Neuron (in vitro differentiated cells): ENCODE results near the gene DKK1.
A peak's percentile ranks its signal among the peaks of the same experiment; 100 is the strongest.

Experiments
- H2AFZ ChIP-seq: one replicate; pipeline ENCODE4 v1.6.1; 2013; ENCODE audit warnings: low read depth, mild to moderate bottlenecking, inconsistent platforms, low read length, moderate library complexity
- H3K27me3 ChIP-seq: one replicate; pipeline ENCODE4 v1.6.1; 2013; ENCODE audit warnings: low read length; ENCODE audit not compliant: insufficient read depth
- H3K36me3 ChIP-seq: one replicate; pipeline ENCODE4 v1.6.1; 2013; ENCODE audit warnings: low read length; ENCODE audit not compliant: insufficient read depth
- H3K4me1 ChIP-seq: one replicate; pipeline ENCODE4 v1.6.1; 2013; ENCODE audit warnings: low read length; ENCODE audit not compliant: insufficient read depth
- H3K4me3 ChIP-seq: 2 replicates; pipeline ENCODE4 v1.5.1; 2013; ENCODE audit warnings: mild to moderate bottlenecking, low read length, moderate library complexity
- H3K9me3 ChIP-seq: one replicate; pipeline ENCODE4 v1.6.1; 2013; ENCODE audit warnings: low read length

The DKK1 gene

DNA sequence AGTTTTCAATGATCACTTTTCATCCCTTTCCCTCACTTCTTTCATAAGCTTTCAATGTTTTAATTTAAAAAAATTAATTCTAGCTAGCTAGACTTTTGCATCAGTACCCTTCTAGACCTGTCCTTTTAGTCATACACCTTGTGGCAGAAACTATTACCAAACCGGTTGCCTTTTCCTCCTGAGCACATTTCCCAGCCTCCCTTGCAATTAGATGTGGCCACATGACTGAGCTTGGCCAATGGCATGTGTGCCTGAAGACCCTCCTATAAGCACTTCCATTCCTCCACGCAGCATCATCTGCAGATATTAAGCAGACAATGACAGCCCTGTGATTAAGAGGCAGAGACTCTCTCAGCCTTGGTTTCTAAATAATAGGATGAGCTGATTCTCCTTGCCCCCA is 12.3 kb downstream of the DKK1 start:
- H3K36me3 ChIP-seq, result no peaks in the 10 kb centered on the region
- no peak overlapping the region for H3K4me3 ChIP-seq
- peaks cover 1% of the 10 kb centered on the region for H3K4me1 ChIP-seq
- no peak overlapping the region for H2AFZ ChIP-seq
- H3K27me3 ChIP-seq, result no peaks in the 10 kb centered on the region
- no peaks in the 10 kb centered on the region for H3K9me3 ChIP-seq

DNA sequence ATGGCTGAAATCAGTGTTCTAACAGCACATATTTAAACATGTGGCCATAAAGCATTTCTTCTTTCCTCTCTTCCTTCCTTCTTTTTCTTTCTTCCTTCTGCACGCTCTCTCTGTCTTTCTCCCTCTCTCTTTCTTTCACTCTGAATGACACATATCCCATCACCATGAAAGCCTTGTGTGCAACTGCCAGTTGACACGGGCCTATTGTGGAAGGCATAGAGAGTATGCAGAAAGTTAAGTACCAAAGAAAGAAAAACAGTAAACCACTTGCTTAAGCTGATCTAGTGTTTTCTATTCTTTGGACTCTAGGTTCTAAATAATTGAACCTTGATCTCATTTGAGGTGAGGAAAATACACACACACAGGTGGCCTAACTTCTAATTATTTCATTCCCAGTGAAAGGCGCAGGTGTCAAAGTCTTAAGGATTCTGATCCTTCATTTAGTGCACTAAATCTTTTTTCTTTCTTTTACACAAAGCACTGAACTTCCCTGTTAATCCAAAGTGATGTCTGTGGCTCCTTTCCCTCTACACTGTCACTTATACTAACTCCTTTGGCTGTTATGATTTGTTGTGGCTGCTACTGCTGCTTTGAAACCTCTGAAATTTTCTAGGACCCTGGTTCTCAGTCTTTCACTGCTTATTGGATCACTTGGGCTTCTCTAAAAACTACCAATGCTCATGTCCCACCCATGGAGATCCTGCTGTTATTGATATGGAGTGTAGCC is 17.7 kb downstream of the DKK1 start:
- Histone ChIP-seq H2AFZ (peak overlapping the region; percentile 34), H3K36me3 (no peaks in the 10 kb centered on the region), H3K4me1 (peaks cover 20% of the 10 kb centered on the region), H3K9me3 (no peaks in the 10 kb centered on the region), H3K27me3 (no peaks in the 10 kb centered on the region), H3K4me3 (no peak overlapping the region)

DNA sequence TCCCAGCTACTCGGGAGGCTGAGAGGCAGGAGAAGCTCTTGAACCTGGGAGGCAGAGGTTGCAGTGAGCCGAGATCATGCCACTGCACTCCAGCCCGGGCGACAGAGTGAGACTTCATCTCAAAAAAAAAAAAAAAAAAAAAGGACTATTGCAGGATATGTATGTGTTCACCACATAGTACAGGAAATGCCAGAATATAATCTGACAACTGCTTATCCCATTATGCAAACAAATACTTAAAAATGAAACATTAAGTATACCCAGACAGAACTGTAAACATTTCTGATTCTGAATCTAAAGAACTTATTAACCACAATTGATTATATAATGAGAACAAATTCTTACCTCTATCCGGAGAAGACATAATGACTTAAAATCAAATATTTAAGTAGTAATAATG is 18.7 kb downstream of the DKK1 start:
- Histone ChIP-seq H3K4me3 (no peak overlapping the region), H2AFZ (no peak overlapping the region), H3K27me3 (no peaks in the 10 kb centered on the region), H3K4me1 (peaks cover 20% of the 10 kb centered on the region), H3K9me3 (no peaks in the 10 kb centered on the region), H3K36me3 (no peaks in the 10 kb centered on the region)

DNA sequence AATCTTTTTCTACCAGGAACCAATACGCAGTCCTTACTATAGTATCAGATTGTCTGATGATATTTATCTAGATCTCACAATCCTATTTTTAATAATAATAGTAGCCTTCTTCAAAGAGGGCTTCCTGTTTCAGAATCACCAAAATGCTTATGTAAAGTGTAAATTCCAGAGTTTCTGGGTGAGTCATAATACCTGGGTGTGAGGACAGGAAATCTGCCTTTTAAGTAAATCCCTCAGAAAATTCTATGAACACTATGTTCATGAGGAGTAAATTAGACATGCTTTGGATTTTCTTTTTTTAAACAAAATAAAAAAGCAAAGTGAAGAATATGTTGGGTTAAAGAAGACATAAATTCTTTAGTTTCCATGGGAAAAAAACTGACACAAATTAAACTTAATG is 20.5 kb downstream of the DKK1 start:
- Histone ChIP-seq H2AFZ (no peak overlapping the region), H3K4me3 (no peak overlapping the region), H3K27me3 (no peaks in the 10 kb centered on the region), H3K9me3 (no peaks in the 10 kb centered on the region), H3K4me1 (peaks cover 20% of the 10 kb centered on the region), H3K36me3 (no peaks in the 10 kb centered on the region)

DNA sequence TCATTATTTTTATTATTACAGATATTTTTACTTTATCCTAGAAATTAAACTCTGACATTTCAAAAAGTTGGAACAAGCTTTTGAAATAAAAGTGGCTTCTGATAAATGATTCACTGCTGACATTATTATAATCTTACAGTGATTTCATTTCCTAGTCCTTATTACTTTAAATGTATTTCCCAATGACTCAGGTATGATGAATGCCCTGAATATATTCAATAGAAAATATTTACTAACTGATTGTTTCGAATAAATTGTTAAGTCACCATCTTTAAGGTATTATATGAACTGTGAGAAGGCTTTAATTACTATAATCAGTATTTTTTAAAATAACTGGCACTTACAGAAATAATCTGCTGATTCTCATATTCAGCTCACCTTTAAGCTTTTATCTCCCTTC is 21.6 kb downstream of the DKK1 start:
- Histone ChIP-seq H3K9me3 (no peaks in the 10 kb centered on the region), H3K4me3 (no peak overlapping the region), H3K27me3 (no peaks in the 10 kb centered on the region), H2AFZ (no peak overlapping the region), H3K4me1 (peaks cover 20% of the 10 kb centered on the region), H3K36me3 (no peaks in the 10 kb centered on the region)

DNA sequence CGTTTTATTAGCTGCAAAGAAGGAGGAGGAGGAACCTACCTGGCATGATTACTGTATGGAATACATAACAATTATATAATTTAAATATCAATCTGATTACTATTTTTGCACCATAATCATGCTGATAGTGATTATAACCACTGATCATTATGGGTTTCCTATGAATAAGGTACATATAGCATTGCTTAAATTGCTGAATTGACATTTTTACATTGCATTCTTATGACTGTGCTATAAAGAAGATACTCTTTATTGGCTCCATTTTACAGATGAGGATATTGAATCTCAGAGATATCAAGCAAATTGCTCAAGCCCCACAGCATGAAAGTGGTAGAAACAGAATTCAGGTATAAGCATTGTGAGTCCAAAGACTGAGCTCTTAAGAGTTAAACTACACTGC is 23.1 kb downstream of the DKK1 start:
- no peaks in the 10 kb centered on the region for H3K36me3 ChIP-seq
- no peak overlapping the region for H3K4me3 ChIP-seq
- H2AFZ ChIP-seq, result no peak overlapping the region
- no peaks in the 10 kb centered on the region for H3K27me3 ChIP-seq
- no peaks in the 10 kb centered on the region for H3K9me3 ChIP-seq
- H3K4me1 ChIP-seq, result peaks cover 10% of the 10 kb centered on the region

DNA sequence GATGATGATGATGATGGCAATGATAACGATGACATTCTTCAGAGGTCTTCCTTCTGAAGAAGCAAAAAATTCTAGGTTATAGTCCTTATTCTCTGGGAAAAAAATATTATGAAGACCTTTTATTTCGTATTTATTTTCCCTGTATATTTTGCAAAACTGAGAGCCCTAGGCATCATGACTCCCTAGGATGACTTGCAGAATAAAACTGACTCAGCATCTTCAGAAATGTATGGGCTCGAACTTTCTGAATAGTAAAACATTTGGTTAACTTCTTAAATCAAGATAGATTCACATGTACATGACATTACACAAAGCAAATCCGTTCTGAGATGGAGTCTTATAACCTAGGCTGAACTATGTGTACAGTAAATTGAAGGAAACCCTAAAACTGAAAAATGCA is 29.4 kb downstream of the DKK1 start:
- no peak overlapping the region for H3K4me3 ChIP-seq
- H2AFZ ChIP-seq, result no peak overlapping the region
- no peaks in the 10 kb centered on the region for H3K36me3 ChIP-seq
- no peaks in the 10 kb centered on the region for H3K27me3 ChIP-seq
- H3K9me3 ChIP-seq, result no peaks in the 10 kb centered on the region
- no peaks in the 10 kb centered on the region for H3K4me1 ChIP-seq

DNA sequence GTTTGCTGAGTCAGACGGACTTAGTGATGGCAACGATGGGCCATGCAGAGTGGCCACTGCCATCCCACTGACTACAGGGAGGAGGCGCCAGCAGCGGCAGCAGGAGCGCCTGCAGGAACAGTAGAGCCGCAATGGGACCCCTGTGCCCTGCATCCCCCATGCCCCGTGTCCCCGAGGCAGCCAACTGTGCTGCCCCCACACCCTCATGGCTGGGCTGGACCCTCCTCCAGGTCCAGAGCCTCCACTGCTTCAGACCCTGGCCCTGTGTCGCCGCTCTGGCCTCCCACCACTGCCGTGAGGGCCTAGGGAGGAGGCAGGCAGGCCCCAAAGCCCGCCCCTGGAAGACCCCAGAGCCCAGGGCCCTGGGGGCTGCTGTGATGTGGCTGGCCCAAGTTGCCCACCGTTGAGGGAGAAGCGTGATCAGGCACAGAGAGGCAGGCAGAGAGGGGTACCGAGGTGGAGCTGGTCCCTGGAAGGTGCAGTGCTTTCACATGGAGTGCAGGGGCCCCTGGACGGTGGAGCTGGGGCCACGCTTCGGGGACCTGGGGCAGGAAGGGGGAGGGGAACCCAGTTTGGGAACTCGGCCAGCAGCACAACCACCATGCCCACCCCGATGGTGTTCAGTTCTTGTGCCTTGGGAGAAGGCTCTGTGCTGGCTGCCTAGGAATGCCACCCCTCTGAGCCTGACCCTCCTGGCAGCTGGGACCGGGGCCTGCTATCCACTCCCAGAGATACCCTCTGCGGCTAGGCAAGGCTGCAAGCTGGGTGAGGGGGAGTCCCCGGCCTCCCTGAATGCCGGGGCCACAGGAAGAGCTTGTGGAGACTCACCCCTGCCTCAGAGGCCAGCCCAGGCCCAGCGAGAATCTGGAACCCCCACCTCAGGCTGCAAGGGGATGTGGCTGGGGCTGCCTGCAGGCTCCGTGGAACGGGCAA is 32.6 kb downstream of the DKK1 start:
- Histone ChIP-seq H3K4me1 (no peaks in the 10 kb centered on the region), H3K36me3 (no peaks in the 10 kb centered on the region), H3K27me3 (no peaks in the 10 kb centered on the region), H3K4me3 (no peak overlapping the region), H3K9me3 (no peaks in the 10 kb centered on the region), H2AFZ (no peak overlapping the region)

DNA sequence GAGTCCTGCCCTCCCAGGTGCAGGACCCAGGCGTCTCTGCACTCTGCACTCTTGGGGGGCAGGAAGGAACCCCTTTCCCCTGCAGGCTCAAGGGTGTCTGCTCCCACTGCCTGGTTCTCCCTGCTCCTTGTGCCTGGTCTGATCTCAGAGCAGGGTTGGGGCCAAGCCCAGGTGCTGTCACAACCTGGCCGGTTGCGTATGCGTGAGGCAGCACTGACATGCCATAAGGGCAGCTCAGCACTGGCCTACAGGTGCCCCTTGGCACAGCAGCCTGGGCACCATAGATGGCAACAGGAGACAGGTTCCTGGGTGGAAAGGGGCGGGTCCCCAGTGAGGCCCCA is 33.2 kb downstream of the DKK1 start:
- no peak overlapping the region for H3K4me3 ChIP-seq
- H3K4me1 ChIP-seq, result no peaks in the 10 kb centered on the region
- no peaks in the 10 kb centered on the region for H3K9me3 ChIP-seq
- H2AFZ ChIP-seq, result no peak overlapping the region
- no peaks in the 10 kb centered on the region for H3K27me3 ChIP-seq
- no peaks in the 10 kb centered on the region for H3K36me3 ChIP-seq

DNA sequence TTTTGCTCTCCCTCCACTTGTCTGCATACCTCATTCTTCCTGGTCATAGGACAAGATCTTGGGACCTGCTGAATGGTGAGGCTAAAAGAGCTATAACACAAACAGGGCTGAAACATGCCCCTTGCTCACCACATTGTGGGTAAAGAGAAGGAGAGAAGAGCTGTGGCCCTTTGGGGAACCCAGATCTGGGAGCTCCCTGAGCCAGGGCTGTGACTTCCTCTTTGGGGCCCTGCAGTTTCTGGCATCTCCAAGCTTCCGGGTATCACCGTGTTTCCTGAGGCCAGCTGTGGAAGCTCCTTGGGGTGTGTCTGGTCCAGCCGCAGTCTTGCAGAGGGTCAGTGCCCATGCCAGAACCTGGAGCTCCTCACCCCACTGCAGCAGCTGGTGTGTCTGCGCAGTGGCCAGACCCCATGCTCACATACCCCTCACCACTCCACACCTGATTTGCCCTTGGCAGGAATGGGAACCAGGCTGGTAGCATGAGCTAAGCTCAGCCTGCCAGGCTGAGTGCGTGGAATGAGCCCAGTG is 34.0 kb downstream of the DKK1 start:
- no peak overlapping the region for H3K4me3 ChIP-seq
- H3K4me1 ChIP-seq, result no peaks in the 10 kb centered on the region
- H2AFZ ChIP-seq, result no peak overlapping the region
- H3K9me3 ChIP-seq, result no peaks in the 10 kb centered on the region
- no peaks in the 10 kb centered on the region for H3K36me3 ChIP-seq
- H3K27me3 ChIP-seq, result no peaks in the 10 kb centered on the region

DNA sequence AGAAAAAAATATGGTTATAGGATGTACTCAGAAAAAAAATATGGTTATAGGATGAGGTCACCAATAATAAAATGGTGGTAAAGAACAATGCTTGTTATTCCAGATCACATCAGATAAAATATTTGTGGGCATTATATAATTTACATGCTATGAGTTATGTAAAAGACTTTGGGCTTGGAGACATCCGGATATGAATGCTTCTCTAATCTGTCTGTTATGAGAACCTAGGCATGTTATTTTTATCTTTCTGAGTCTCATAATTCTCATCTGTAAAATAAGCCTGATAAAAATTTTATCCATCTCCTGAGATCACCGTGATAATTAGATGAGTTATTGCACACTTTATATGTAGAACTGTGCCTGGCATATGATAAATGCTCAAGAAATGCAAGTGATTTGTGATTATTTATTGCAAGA is 37.8 kb downstream of the DKK1 start:
- Histone ChIP-seq H2AFZ (no peak overlapping the region), H3K4me1 (no peaks in the 10 kb centered on the region), H3K9me3 (no peaks in the 10 kb centered on the region), H3K4me3 (no peak overlapping the region), H3K36me3 (no peaks in the 10 kb centered on the region), H3K27me3 (no peaks in the 10 kb centered on the region)

DNA sequence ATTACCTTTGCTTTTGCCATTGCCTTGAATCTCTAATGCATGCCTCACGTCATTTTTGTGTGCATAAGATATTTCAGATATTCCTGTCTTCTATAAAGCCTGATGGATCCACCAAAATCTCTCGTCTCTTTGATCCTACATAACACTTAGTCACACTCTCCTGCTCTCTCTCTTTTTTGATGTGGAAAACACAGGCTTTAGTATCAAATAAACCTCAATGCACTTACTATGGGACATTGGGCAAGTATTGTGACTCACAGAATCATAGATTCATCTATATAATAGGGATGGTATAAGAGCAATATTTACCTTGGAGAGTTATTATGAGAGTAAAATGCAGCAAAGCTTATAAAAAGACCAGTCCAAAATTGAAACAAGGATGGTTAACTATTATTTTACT is 39.1 kb downstream of the DKK1 start:
- Histone ChIP-seq H3K36me3 (no peaks in the 10 kb centered on the region), H2AFZ (no peak overlapping the region), H3K27me3 (no peaks in the 10 kb centered on the region), H3K4me1 (no peaks in the 10 kb centered on the region), H3K4me3 (no peak overlapping the region), H3K9me3 (no peaks in the 10 kb centered on the region)

DNA sequence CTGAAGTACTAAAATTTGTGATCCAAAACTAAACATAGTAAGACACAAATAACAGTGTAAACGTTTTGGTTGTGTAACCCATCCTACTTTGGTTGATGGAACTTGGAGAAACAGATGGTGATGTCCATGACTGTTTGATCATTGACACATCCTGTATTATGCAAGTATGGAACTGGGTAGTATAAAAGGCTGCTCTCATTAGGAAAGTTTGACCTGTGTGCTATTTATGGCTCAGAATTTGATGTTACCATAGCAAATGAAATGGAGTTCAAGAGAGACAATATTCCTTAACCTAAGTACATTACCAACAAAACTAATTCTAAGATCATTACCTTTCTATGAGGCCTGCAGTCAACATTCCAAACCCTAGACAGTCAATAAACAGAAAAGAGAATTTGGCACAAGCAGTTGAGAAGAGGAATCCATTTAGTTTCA is 39.9 kb downstream of the DKK1 start:
- Histone ChIP-seq H3K27me3 (no peaks in the 10 kb centered on the region), H2AFZ (no peak overlapping the region), H3K36me3 (no peaks in the 10 kb centered on the region), H3K9me3 (no peaks in the 10 kb centered on the region), H3K4me3 (no peak overlapping the region), H3K4me1 (no peaks in the 10 kb centered on the region)
